GM19324 (cell line): ENCODE results near the gene NEDD8.
"Not testable (repeated sequence)": the region's sequence is repeated elsewhere in the genome, so short reads cannot be mapped to it uniquely, and the experiment has no call there.

Source experiments
- ATAC-seq: cut with Tn5 transposase; IDR thresholded peaks from one replicate; pipeline ENCODE4 v1.9.1; 2021; ENCODE audit warnings: mild to moderate bottlenecking, moderate library complexity; ENCODE audit not compliant: unreplicated experiment, low FRiP score

Gene NEDD8

GRCh38 chr14:24250354-24250753, 18.2 kb upstream of the NEDD8 start:
- no peak for ATAC-seq

- ATAC-seq: no peak
Observed at GRCh38 chr14:24249230-24250021, 17.3 kb upstream of the NEDD8 start.

- ATAC-seq: no peak
Observed at GRCh38 chr14:24247422-24247821, 15.3 kb upstream of the NEDD8 start.

GRCh38 chr14:24246765-24247212, 14.6 kb upstream of the NEDD8 start:
- ATAC-seq: no peak

GRCh38 chr14:24245350-24245749, 13.2 kb upstream of the NEDD8 start:
- not testable (repeated sequence) for ATAC-seq

- no peak for ATAC-seq
Observed at GRCh38 chr14:24243336-24243836, 11.2 kb upstream of the NEDD8 start.

- peak; percentile 80 for ATAC-seq
Observed at GRCh38 chr14:24241829-24242443, 9.8 kb upstream of the NEDD8 start.

GRCh38 chr14:24240110-24240918, 8.1 kb upstream of the NEDD8 start:
- no peak for ATAC-seq

- ATAC-seq: no peak
Observed at GRCh38 chr14:24238527-24239037, 6.4 kb upstream of the NEDD8 start.

GRCh38 chr14:24238123-24238522, 6.0 kb upstream of the NEDD8 start:
- no peak for ATAC-seq

- no peak for ATAC-seq
Observed at GRCh38 chr14:24237463-24237955, 5.3 kb upstream of the NEDD8 start.

GRCh38 chr14:24236689-24237462, 4.7 kb upstream of the NEDD8 start:
- ATAC-seq: no peak

GRCh38 chr14:24235804-24236688, 3.9 kb upstream of the NEDD8 start:
- no peak for ATAC-seq

GRCh38 chr14:24234095-24235005, 2.2 kb upstream of the NEDD8 start:
- ATAC-seq: no peak

GRCh38 chr14:24233538-24233866, 1.3 kb upstream of the NEDD8 start:
- no peak for ATAC-seq

- ATAC-seq: peak; percentile 52
Observed at GRCh38 chr14:24232645-24233537, 724 bp upstream of the NEDD8 start, which contains the start of gene GMPR2. GMPR2 (plus strand) TSS chr14:24232929; CDS start chr14:24233254, 325 bp downstream.
